ENCODE measurements around the gene MKI67. TPM values are rescaled to one million over a fixed set of nuclear protein-coding genes. Genes with fewer than 3 reads are reported as not detected.

The MKI67 gene
- total RNA-seq, 1 donor = 2.4 TPM

DNA sequence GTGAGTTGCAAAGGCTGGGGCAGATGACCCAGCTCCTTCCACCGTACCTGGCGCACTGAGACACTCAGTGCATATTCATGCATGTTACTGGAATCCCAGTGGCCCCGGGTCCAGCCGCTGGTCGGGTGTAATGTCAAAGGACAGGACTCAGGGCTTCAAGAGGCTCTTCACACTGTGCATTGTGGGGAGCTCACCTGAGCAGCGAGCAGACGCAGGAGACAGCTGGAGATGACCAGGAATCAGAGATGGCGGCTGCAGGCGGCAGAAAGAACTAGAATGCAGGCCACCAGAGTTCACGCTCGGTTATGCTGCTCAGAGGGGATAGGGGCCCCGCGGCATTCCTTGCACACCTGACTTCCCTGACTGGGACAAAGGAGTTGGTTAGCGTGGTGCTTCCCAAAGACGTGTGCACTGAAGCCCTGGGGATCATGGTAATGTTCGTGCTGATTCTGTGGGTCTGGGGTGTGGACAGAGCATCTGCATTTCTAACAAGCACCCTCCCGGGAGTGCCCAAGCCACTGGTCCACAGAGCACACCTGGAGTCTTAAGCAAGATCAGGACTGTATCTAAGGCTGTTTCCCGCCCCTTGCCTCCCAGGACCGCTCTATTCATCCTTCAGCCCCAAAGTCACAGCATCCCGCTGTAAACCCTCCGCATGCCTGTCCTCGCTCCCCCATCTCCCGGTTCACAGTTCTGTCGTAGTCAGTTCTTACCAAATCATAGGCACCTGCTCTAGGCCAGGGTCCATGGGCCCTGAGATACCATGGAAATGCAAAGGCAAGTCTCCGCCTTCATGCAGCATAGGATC lies 71.0 kb downstream of the MKI67 start:
- DNase-seq (ENCODE audit: low read depth in 2 of 3, low spot score in 2 of 3) = no peak

DNA sequence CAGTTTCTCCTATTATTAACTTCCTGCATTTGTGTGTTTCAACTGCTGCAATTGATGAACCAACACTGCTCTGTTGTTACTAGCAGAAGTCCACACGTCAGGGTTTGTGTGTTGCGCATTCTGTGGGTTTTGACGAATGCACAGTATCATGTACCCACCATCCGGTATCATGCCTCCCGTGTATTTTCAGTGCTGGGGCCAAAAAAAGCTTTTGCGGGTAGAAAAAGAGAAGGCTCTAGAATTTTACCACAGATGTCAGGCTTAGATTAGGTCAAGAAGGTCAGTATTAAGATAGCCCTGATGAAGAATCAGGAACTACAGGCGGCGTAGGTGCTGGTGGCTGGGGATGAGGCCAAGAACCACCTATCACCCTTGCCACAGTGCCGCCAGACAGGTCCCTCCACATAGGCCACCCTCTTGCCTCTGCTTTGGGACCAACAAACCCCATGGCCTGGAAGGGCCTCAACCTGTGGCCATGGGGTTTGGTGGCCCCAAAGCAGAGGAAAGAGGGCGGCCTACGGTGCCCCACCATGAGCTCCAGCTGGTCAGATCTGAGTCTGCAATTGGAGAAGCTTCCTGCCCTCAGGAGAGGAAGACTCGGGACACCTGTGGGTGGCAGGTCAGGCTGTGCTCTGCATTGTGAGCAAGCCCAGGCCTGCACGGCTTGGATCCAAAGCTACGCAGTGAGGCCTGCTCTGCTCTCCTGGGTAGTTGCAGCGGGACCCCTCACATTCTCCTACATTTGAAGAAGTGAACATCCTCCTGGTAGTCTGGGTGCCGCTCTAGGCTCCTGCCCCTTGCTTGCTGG lies 71.9 kb downstream of the MKI67 start:
- peak in 1 of 3 donors; percentile 49 for DNase-seq (ENCODE audit: low read depth in 2 of 3, low spot score in 2 of 3)

DNA sequence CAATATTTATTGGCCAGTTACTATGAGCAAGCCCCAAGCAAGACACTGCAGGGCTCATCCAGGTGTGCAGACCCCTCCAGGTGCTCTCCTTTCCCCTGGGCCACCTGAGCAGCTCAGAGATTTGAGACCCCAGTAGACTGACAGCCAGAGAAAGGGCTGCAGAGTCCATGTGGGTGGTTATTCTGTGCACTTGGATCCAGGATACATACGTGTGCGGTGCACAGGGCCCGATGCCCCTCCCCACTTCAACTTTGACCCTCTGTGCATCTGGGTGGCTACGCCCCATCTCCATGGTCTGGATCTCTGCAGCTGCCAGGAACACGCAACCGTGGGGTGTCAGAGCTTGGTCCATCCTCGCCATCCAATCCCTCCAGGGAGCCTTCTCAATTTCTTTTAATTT lies 72.9 kb downstream of the MKI67 start:
- no peak for DNase-seq (ENCODE audit: low read depth in 2 of 3, low spot score in 2 of 3)

DNA sequence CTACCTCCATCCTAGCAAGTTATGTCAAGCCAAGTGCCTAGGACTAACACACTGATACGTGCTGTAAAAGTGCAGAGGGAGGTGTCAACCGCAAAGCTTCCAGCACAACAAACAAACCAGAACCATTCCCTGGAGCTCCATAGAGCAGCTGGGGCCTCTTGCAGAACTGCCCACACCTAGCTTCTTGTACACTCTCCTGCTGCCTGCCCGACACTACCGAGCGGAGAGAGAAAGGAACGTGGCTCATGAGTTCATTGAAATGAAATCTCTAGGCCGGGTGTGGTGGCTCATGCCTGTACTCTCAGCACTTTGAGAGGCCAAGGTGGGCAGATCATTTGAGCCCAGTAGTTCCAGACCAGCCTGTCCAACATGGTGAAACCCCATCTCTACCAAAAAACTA lies 73.5 kb downstream of the MKI67 start:
- DNase-seq (ENCODE audit: low read depth in 2 of 3, low spot score in 2 of 3) = no peak

DNA sequence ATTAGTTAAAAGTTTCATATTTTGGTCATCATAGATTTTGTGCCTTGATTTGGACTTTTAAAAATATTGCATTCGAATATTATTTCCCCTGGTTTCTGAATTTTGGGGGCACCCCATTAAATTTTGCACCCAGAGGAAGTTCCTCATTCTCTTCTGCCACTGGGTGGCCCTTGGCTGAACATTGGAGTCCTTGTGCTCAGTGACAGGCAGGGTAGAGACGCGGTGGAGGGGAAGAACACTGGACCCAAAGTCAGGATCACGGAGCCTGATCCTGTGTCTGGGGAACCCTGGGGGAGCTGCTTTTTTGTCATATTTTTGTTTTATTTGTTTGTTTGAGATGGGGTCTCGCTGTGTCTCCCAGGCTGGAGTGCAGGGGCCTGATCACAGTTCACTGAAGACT lies 74.7 kb downstream of the MKI67 start:
- DNase-seq (ENCODE audit: low read depth in 2 of 3, low spot score in 2 of 3) = no peak

DNA sequence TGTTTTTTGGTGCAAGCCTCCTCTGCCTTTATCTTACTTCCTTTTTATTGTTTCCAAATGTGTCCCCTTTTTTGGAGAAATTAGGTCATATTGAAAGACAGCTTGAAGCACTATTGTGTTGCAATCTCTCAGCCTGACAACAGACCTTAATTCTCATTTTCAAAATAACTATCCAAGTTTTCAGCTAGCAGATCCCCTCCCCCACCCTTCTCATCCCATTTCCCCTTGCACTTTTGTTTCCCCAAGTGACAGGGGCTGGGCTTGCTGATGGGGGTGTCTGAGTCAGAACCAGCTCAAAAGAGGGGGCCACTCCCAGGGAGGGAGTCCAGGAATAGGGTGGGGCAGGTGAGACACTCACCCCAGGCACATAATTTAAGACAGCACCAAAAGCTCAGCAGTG lies 75.3 kb downstream of the MKI67 start:
- DNase-seq (ENCODE audit: low read depth in 2 of 3, low spot score in 2 of 3) = peak in 1 of 3 donors; percentile 29

DNA sequence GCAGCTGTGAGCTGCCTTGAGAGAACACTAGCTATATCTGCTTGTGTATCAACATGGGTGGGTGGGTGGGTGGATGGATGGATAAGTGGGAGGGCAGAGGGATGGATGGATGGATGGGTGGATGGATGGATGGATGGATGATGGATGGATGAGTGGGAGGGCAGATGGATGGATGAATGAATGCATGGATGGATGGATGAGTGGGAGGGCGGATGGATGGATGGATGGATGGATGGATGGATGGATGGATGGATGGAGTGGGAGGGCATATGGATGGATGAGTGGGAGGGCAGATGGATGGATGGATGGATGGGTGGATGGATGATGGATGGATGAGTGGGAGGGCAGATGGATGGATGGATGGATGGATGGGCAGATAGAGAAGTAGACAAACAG lies 76.1 kb downstream of the MKI67 start:
- no peak for DNase-seq (ENCODE audit: low read depth in 2 of 3, low spot score in 2 of 3)

DNA sequence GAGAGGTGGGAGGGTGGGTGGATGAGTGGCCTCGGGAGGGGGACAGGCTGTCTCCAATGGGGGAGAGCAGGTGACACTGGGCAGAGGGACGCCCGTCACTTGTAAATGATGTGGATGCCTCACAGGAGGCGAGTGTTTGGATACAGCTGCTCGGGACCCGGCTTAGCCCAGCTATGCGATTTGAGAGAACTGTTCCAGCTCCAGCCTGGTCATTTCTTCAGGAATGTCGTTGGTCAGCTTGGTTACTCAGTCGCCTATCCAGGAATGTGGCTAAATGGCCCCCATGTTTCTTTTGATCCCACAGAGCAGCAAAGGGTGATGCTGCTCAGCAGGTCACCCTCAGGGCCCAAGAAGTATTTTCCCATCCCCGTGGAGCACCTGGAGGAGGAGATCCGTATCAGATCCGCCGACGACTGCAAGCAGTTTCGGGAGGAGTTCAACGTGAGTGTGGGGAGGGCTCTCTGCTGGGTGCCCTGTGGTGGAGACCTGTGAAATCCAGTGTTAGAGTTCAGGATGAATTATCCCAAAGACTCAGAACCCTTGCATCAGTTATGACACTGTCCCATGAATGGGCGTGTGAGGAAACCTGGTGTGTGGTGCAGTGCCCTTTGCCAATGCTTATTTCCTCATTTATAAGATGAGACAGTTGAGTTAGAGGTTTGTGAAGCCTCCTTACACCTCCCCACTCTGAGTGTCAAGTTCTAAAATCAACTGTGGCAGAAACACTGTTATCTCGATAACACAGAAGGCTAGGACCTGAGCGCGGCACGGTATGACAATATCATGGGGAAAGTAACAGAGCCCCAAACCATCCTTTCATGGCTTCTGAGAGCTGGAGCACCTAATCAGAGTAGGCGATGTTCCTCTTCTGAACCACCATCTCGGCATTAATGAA lies 76.8 kb downstream of the MKI67 start:
- peak in 1 of 3 donors; percentile 44 for DNase-seq (ENCODE audit: low read depth in 2 of 3, low spot score in 2 of 3)

DNA sequence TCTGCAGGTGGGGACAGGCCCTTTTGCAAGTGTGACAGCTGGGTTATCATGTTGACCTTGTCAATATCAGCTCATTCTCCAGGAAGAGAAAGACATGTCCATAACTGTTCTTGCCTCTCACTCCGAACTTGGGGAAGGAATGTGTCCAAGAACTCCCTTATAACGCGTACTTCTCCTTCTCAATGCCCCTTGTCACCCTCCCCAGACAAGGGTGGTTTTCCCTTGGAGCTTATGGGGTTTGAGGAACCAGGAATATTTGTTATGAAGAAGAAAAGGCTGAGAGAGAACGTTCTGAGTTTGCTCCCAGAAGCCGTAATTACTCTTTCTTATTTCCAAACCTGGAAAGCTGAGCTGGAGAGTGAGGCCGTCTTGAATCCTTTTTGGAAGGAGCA lies 77.4 kb downstream of the MKI67 start:
- DNase-seq (ENCODE audit: low read depth in 2 of 3, low spot score in 2 of 3) = no peak

DNA sequence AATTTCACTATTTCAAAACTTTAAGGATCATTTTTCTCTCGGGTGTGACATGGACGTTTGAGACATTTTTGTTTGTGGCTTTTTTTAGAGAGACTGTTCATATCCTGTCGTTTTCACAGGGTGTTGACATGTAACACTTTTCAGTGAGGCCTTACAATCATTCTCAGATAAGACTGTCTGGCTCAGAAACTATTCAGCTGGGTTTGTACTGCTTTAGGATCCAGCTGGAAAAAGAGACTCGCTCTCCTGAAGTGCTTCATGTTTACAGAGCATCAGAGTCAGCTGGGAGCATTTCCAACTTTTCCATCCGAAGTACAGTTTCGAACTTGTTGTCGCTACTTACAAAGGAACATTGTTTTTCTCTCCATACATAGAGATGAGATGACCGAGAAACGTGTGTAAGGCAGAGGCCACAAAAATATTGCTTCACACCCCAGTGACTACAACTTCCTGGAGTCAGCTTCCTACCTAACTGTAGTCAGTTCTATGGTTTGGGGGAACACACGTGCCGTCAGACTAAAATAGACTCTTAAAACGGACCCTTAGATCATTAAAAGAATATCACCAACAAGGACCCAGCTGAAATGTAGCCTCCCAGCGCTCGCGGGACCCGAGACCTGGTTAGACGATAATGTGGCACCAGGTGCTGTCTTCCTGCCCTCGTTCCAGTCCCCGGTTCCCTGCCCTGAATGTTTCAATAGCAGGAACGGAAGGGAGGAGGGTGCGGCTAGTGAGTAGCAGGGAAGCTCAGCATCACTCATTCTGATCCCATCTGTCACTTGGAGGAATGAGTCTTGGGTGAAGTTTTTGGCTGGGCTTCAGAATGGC lies 78.0 kb downstream of the MKI67 start:
- DNase-seq (ENCODE audit: low read depth in 2 of 3, low spot score in 2 of 3) = peak in 2 of 3 donors; percentile 61 to 79

DNA sequence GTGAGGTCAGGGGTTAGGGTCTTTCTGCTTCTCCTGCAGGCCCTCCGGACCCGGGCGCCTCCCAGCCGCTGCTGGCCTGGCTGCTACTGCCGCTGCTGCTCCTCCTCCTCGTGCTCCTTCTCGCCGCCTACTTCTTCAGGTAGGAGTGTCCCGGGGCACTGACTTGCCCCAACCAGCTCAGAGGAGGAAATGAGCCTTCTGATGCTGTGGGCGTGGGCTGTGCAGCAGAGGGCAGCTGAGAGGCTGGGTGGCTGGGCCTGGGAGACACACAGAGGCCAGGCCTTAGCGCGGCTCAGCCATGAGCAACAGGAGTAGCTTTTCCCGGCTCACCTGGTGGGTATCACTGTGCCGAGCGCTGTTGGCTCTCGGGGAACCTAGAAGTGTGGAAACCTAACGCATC lies 78.9 kb downstream of the MKI67 start:
- DNase-seq (ENCODE audit: low read depth in 2 of 3, low spot score in 2 of 3) = peak; percentile 60 to 91 (median 84)

DNA sequence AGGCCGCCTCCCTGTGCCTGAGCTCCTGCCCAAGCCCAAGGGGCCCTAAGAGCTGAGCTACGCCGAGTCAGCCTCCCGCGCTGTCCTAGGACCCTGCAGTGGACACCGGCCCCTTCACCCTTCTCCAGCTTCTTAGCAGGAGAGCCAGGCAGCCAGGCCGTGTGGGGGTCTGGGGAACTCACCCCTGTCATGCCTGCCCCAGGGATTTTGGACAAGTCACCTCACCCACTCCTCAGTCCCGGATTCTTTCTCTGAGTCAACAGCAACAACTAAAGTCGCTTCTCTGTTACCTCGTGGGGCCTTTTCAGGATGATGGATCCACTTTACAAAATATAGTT lies 79.3 kb downstream of the MKI67 start:
- DNase-seq (ENCODE audit: low read depth in 2 of 3, low spot score in 2 of 3) = no peak

Other genes with a start within 250 kb of the MKI67 start
- gene CLRN3, start 233.5 kb downstream of the MKI67 start, total RNA-seq = not detected
- 86.2 TPM for gene PTPRE, start 219.3 kb downstream of the MKI67 start, total RNA-seq

Data from hematopoietic multipotent progenitor cell (in vitro differentiated cells).